ENCODE measurements around the gene ANGPTL2. TPM values are rescaled to one million over a fixed set of nuclear protein-coding genes. Genes with fewer than 3 reads are reported as not detected.

The ANGPTL2 gene
- total RNA-seq, 1 experiment from 2014 or later: 5.1 TPM

- H3T11ph ChIP-seq (ENCODE audit: low read length): no peak overlapping the region
- H3K18ac ChIP-seq (ENCODE audit: insufficient read length, low read depth, low read length): no peak overlapping the region
- H3K56ac ChIP-seq (ENCODE audit: insufficient read length, low read depth, low read length): no peak overlapping the region
- no peaks in the 10 kb centered on the region for H3K23me2 ChIP-seq (ENCODE audit: insufficient read length, low read depth, low read length, poor library complexity, severe bottlenecking)
- H4K20me1 ChIP-seq (ENCODE audit: control insufficient read depth, insufficient read depth, insufficient read length): no peaks in the 10 kb centered on the region
- H2BK120ac ChIP-seq (ENCODE audit: low read depth, low read length, poor library complexity, severe bottlenecking): no peak overlapping the region
- no peaks in the 10 kb centered on the region for H3K79me1 ChIP-seq (ENCODE audit: insufficient read depth, low read depth, low read length, poor library complexity, severe bottlenecking)
- H3K9me3 Mint-ChIP-seq: no peaks in the 10 kb centered on the region
- no peaks in the 10 kb centered on the region; the same call in 1 of the 2 replicates for H3K4me1 ChIP-seq (ENCODE audit: insufficient read depth, low read length)
- no peak overlapping the region for H2AK5ac ChIP-seq (ENCODE audit: insufficient read length, low read length)
- no peak overlapping the region for H3K27ac Mint-ChIP-seq
- no peak overlapping the region for H4K91ac ChIP-seq (ENCODE audit: insufficient read length, low read depth, low read length)
- H3K9me3 ChIP-seq (ENCODE audit: control insufficient read depth, low read depth, low read length): no peaks in the 10 kb centered on the region
- H3K9ac ChIP-seq (ENCODE audit: extremely low read depth, insufficient read length, low read length): no peak overlapping the region
- no peak for DNase-seq
- H2BK5ac ChIP-seq (ENCODE audit: insufficient read length, low read length): no peak overlapping the region
- H2BK15ac ChIP-seq (ENCODE audit: low read depth, low read length): no peak overlapping the region
- no peak overlapping the region for H4K5ac ChIP-seq (ENCODE audit: insufficient read length, low read depth, low read length)
- H3K4ac ChIP-seq (ENCODE audit: low read depth, low read length): no peak overlapping the region
- no peak overlapping the region for H3K4me3 Mint-ChIP-seq
- no peak overlapping the region for H3K14ac ChIP-seq (ENCODE audit: insufficient read depth, low read length)
- no peaks in the 10 kb centered on the region for H3K27me3 ChIP-seq (ENCODE audit: insufficient read depth, low read length)
- H3K23ac ChIP-seq (ENCODE audit: insufficient read length, low read depth, low read length): no peak overlapping the region
- H3K27ac ChIP-seq (ENCODE audit: insufficient read length, low read depth, low read length): no peak overlapping the region
- peaks cover 0 to 3% (median 0%) of the 10 kb centered on the region in 3 experiments; a peak in 3 of 7 replicates for H3K36me3 Mint-ChIP-seq (ENCODE audit: insufficient read depth in 1 of 3, low read depth in 3 of 3)
- TF ChIP-seq CTCF (conservative IDR thresholded peaks at IDR 0.05): no peak
- H2BK12ac ChIP-seq (ENCODE audit: insufficient read length, low read depth, low read length): no peak overlapping the region
- no CpG with 5 or more reads among the region's 5 CpGs for WGBS (ENCODE audit: extremely low coverage, insufficient read length, low lambda C conversion rate)
- H3K4me2 ChIP-seq (ENCODE audit: insufficient read depth, insufficient read length, low read length): no peak overlapping the region
- no peak overlapping the region for H2BK20ac ChIP-seq (ENCODE audit: low read depth, low read length, poor library complexity, severe bottlenecking)
- no peak overlapping the region for H2AFZ ChIP-seq (ENCODE audit: low read length)
- no peaks in the 10 kb centered on the region for H3K27me3 Mint-ChIP-seq (ENCODE audit: low read depth)
- no peaks in the 10 kb centered on the region for H3K79me2 ChIP-seq (ENCODE audit: insufficient read depth, low read length)
- H3K4me1 Mint-ChIP-seq: peaks cover 12% of the 10 kb centered on the region in 2 experiments
- H4K8ac ChIP-seq (replicated peaks; ENCODE audit: insufficient read length, low read depth, low read length): no peak overlapping the region
Observed at GRCh38 chr9:127166111-127166510, 43.7 kb upstream of the ANGPTL2 start.
